ENCODE measurements around the gene SCYGR2.

The SCYGR2 gene

GRCh38 chr2:227614246-227614645 lies 15.6 kb downstream of the SCYGR2 start:
- no peak for DNase-seq

GRCh38 chr2:227614740-227615139 lies 16.0 kb downstream of the SCYGR2 start, which contains the start of gene SCYGR3:
Gene SCYGR3, minus strand, starts transcription at chr2:227614840. Its CDS starts 0 bp downstream, at chr2:227614840.
- DNase-seq = no peak

GRCh38 chr2:227615181-227615580 lies 16.5 kb downstream of the SCYGR2 start:
- no peak for DNase-seq

- DNase-seq = no peak
These were observed 17.2 kb downstream of the SCYGR2 start for GRCh38 chr2:227615906-227616305.

GRCh38 chr2:227616631-227617030 lies 17.9 kb downstream of the SCYGR2 start:
- no peak for DNase-seq

GRCh38 chr2:227617316-227618230 lies 18.9 kb downstream of the SCYGR2 start, which contains the start of gene SCYGR4:
Gene SCYGR4, plus strand, starts transcription at chr2:227617498. Its CDS starts 0 bp downstream, at chr2:227617498.
- DNase-seq = no peak

- DNase-seq = no peak
These were observed 24.5 kb downstream of the SCYGR2 start for GRCh38 chr2:227623226-227623625.

- DNase-seq = no peak
These were observed 26.7 kb downstream of the SCYGR2 start for GRCh38 chr2:227625420-227625819.

GRCh38 chr2:227626580-227627151 lies 28.0 kb downstream of the SCYGR2 start:
- no peak for DNase-seq

GRCh38 chr2:227627769-227628168 lies 29.1 kb downstream of the SCYGR2 start:
- peak; percentile 63 for DNase-seq

GRCh38 chr2:227629435-227629834 lies 30.7 kb downstream of the SCYGR2 start:
- DNase-seq = no peak

- DNase-seq = no peak
These were observed 31.6 kb downstream of the SCYGR2 start for GRCh38 chr2:227630322-227630721.

- DNase-seq = no peak
These were observed 34.1 kb downstream of the SCYGR2 start for GRCh38 chr2:227632827-227633226.

- no peak for DNase-seq
These were observed 35.5 kb downstream of the SCYGR2 start for GRCh38 chr2:227634201-227634600.

- no peak for DNase-seq
These were observed 44.0 kb downstream of the SCYGR2 start for GRCh38 chr2:227642656-227643055.

GRCh38 chr2:227643990-227644551 lies 45.4 kb downstream of the SCYGR2 start:
- DNase-seq = no peak
